Ascending aorta (tissue), 2 donors: ENCODE results near the gene AQP5. TPM values are rescaled to one million over a fixed set of nuclear protein-coding genes. Genes with fewer than 3 reads are reported as not detected.

Source experiments
- DNase-seq, 2 donors: peaks; one replicate each; pipeline ENCODE4 v3.0.0-alpha.2; 2019; ENCODE audit warnings: low spot score in 2 of 2
- H3K27ac ChIP-seq, 2 donors: fragments of 200-600 bp; sonication (generic); one replicate each; pipeline ENCODE4 v1.5.1; 2016 to 2017; ENCODE audit warnings: mild to moderate bottlenecking in 1 of 2
- H3K27me3 ChIP-seq: fragments of 200-600 bp; sonication (generic); one replicate; pipeline ENCODE4 v1.5.1; 2017
- H3K36me3 ChIP-seq, 2 donors: fragments of 200-600 bp; sonication (generic); one replicate each; pipeline ENCODE4 v1.5.1; 2016
- H3K4me1 ChIP-seq, 2 donors: fragments of 200-600 bp; sonication (generic); one replicate each; pipeline ENCODE4 v1.5.1; 2016 to 2017; ENCODE audit warnings: mild to moderate bottlenecking in 1 of 2
- H3K4me3 ChIP-seq, 2 donors: fragments of 200-600 bp; sonication (generic); one replicate each; pipeline ENCODE4 v1.5.1; 2016 to 2017; ENCODE audit warnings: mild to moderate bottlenecking in 1 of 2
- H3K9me3 ChIP-seq, 2 donors: fragments of 200-600 bp; sonication (generic); one replicate each; pipeline ENCODE4 v1.5.1; 2016
- intact Hi-C: fragments of 100-400 bp; cut with DNase I; formaldehyde crosslinking; loops from one replicate; pipeline ENCODE4 v1.15.1; 2023
- total RNA-seq: library from RNA; depleted of rRNA; stranded (reverse); fragments of >200 nt; gene quantifications from one replicate; pipeline ENCODE4 v1.1.0, GENCODE V29; 2016
- TF ChIP-seq, protein P1 (sequence below), 3 experiments: fragments of 200-600 bp in 2 of 3; fragments of 450-650 bp in 1 of 3; sonication (generic) in 2 of 3; IDR thresholded peaks; one replicate each; pipeline ENCODE4 v1.5.1; 2016 to 2019; ENCODE audit warnings: antibody characterized with exemption in 3 of 3, mild to moderate bottlenecking in 1 of 3, moderate library complexity in 1 of 3

AQP5 gene
- total RNA-seq, 1 donor from 2014 or later, result not detected

DNA sequence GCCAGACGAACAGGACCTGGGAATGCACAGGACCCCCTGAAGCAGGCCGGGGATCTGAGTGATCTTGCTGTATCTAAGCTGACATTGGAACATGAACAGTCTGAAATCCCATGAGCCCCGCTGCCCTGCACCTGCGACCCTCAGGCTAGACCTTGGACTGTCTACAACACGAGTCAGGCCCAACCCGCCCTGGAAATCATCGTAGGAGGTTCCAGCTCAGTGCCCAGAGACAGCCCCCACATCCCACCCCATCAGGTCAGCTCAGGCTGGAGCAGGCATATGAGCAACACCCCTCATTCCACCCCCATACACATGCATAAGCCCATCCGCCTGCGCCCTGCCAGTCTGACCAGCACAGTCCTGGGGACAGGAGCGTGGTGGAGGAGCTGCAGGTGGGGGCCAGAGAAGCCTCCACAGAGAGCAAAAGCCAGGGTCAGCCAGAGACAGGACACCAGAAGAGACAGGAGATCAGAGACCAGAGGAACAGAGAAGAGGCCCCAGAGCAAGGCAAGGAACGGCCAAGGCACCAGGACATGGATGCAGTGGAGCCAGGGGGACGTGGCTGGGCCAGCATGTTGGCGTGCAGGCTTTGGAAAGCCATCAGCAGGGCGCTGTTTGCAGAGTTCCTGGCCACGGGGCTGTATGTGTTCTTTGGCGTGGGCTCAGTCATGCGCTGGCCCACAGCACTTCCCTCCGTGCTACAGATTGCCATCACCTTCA, 11.1 kb downstream of the AQP5 start, which contains the start of gene AQP6:
Gene AQP6, plus strand, starts transcription at position 307 of the 720 bp plus-strand sequence. Its CDS starts 227 bp downstream, at position 534.
- H3K27ac ChIP-seq, result no peak within 1 kb of the TSS
- TF ChIP-seq, protein P1, sequence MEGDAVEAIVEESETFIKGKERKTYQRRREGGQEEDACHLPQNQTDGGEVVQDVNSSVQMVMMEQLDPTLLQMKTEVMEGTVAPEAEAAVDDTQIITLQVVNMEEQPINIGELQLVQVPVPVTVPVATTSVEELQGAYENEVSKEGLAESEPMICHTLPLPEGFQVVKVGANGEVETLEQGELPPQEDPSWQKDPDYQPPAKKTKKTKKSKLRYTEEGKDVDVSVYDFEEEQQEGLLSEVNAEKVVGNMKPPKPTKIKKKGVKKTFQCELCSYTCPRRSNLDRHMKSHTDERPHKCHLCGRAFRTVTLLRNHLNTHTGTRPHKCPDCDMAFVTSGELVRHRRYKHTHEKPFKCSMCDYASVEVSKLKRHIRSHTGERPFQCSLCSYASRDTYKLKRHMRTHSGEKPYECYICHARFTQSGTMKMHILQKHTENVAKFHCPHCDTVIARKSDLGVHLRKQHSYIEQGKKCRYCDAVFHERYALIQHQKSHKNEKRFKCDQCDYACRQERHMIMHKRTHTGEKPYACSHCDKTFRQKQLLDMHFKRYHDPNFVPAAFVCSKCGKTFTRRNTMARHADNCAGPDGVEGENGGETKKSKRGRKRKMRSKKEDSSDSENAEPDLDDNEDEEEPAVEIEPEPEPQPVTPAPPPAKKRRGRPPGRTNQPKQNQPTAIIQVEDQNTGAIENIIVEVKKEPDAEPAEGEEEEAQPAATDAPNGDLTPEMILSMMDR (IDR thresholded peaks at IDR 0.05), result no peak
- no peak for DNase-seq
- intact Hi-C loops, result no loop called here
- H3K9me3 ChIP-seq, result no peaks in the 10 kb centered on the region
- no peak within 1 kb of the TSS for H3K4me3 ChIP-seq
- peaks cover 0 to 15% of the 10 kb centered on the region in 2 donors for H3K4me1 ChIP-seq
- no peaks in the 10 kb centered on the region for H3K36me3 ChIP-seq
- no peaks in the 10 kb centered on the region for H3K27me3 ChIP-seq

DNA sequence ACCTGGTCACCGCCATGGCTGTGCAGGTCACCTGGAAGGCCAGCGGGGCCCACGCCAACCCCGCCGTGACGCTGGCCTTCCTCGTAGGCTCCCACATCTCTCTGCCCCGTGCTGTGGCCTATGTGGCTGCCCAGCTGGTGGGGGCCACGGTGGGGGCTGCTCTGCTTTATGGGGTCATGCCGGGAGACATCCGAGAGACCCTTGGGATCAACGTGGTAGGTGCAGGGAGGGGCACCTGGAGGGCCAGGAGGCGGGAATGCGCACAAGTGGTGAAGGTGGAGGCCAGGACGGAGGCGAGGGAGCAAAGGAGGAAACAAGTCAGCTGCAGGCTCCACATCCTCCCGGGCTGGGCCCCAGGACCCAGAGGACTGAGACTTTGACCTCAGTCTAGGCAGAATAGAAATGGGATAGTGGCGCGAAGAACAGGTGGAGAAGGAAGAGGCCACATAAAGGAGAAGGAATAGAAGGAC, 11.7 kb downstream of the AQP5 start:
- TF ChIP-seq, protein P1 (IDR thresholded peaks at IDR 0.05), result no peak
- Histone ChIP-seq H3K4me3 (no peak overlapping the region), H3K27me3 (no peaks in the 10 kb centered on the region), H3K27ac (no peak overlapping the region), H3K36me3 (no peaks in the 10 kb centered on the region), H3K4me1 (peaks cover 0 to 15% of the 10 kb centered on the region in 2 donors), H3K9me3 (no peaks in the 10 kb centered on the region)
- intact Hi-C loops, result no loop called here
- no peak for DNase-seq

DNA sequence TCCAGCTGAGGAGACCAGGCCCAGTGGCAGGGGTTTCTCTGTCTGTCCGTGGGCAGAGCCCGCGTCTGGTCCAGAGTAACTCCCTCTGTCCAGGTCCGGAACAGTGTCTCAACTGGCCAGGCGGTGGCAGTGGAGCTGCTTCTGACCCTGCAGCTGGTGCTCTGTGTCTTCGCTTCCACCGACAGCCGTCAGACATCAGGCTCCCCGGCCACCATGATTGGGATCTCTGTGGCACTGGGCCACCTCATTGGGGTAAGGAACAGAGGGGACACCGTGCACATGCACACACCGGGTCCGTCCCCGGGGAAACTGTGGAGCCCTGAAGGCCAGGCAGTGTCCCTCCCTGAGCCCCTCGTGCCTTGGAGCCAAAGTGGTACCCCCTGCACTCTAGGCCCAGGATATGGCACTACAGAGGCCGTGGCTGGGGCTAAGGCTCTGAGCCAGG, 12.6 kb downstream of the AQP5 start:
- H3K36me3 ChIP-seq, result no peaks in the 10 kb centered on the region
- peak overlapping the region; percentile 27 to 56 for H3K27ac ChIP-seq
- peak in 1 of 2 donors; percentile 78 for DNase-seq
- intact Hi-C loops, result no loop called here
- H3K4me1 ChIP-seq, result peaks cover 0 to 15% of the 10 kb centered on the region in 2 donors
- H3K4me3 ChIP-seq, result peak overlapping the region in 1 of 2 donors; percentile 38
- no peaks in the 10 kb centered on the region for H3K9me3 ChIP-seq
- TF ChIP-seq, protein P1 (IDR thresholded peaks at IDR 0.05), result peak; percentile 40 to 56 (median 50)
- no peaks in the 10 kb centered on the region for H3K27me3 ChIP-seq

GRCh38 chr12:49974677-49975317, 13.1 kb downstream of the AQP5 start:
- Histone ChIP-seq H3K36me3 (no peaks in the 10 kb centered on the region), H3K4me3 (peak overlapping the region in 1 of 2 donors; percentile 38), H3K27me3 (no peaks in the 10 kb centered on the region), H3K4me1 (peaks cover 0 to 15% of the 10 kb centered on the region in 2 donors), H3K27ac (peak overlapping the region; percentile 27 to 56), H3K9me3 (no peaks in the 10 kb centered on the region)
- intact Hi-C loops, result no loop called here
- no peak for DNase-seq
- TF ChIP-seq, protein P1 (IDR thresholded peaks at IDR 0.05), result no peak

GRCh38 chr12:49975318-49975761, 13.7 kb downstream of the AQP5 start:
- TF ChIP-seq, protein P1 (IDR thresholded peaks at IDR 0.05), result no peak
- intact Hi-C loops, result no loop called here
- H3K27ac ChIP-seq, result peak overlapping the region; percentile 27 to 56

More at GRCh38 chr12:49975318-49975761, 13.7 kb downstream of the AQP5 start:
- no peak for DNase-seq
- Histone ChIP-seq H3K27me3 (no peaks in the 10 kb centered on the region), H3K36me3 (no peaks in the 10 kb centered on the region), H3K4me1 (peaks cover 0 to 15% of the 10 kb centered on the region in 2 donors), H3K9me3 (no peaks in the 10 kb centered on the region), H3K4me3 (peak overlapping the region in 1 of 2 donors; percentile 38)
